OCI-LY7 (cell line): ENCODE measurements around the gene E2F3.

Experiments
- CTCF ChIP-seq: fragments of 200-600 bp; sonication (generic); conservative IDR thresholded peaks from 2 replicates; pipeline ENCODE4 v1.5.1; 2014; ENCODE audit warnings: mild to moderate bottlenecking, antibody characterized with exemption, low read length, moderate library complexity, mixed read lengths
- EZH2phosphoT487 ChIP-seq: fragments of 200-600 bp; sonication (generic); IDR thresholded peaks from 2 replicates; pipeline ENCODE4 v1.6.1; 2018; ENCODE audit warnings: low read depth, borderline replicate concordance, mild to moderate bottlenecking, mixed run types, antibody characterized with exemption, low read length, moderate library complexity, mixed read lengths

GRCh38 chr6:20366082-20366830 is 35.4 kb upstream of the E2F3 start:
- TF ChIP-seq CTCF (no peak), EZH2phosphoT487 (no peak)
